ENCODE data around the gene INSRR. TPM values are rescaled to one million over a fixed set of nuclear protein-coding genes. Genes with fewer than 3 reads are reported as not detected.

The INSRR gene
- total RNA-seq, 4 donors from 2014 or later, result under 0.01 TPM; not detected in 3

DNA sequence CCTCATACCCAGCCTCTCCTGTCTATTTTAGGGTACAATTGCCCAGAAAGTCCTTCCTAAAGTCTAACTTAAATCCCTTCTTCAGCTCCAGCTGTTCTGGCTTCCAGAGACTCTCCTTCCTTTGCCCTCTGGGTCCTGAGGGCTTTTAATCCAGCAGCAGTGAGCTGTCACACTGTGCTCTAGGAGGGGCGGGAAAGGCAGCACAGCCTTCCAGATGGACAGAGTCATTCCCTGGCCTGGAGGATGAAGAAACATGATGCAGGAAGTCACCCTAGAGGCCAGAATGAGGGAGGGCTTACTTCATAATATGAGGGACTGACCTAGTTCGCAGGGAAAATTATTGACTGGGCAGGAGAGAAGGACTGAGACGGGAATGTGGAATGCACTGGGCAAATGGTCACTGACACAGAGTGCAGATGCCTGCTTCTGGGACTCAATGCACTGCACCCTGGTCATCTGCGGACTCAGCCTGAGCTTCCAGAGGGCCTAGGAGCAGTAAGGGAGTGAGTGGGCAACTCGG is 43.5 kb downstream of the INSRR start:
- H3K4me3 ChIP-seq, result peak overlapping the region in 1 of 2 donors; percentile 38
- WGBS, 2 donors (ENCODE audit: low coverage in 1 of 2), result 45 to 52% methylated on average over 2 of the region's 5 CpGs
- ATAC-seq, result peak; percentile 93
- TF ChIP-seq, protein P1, sequence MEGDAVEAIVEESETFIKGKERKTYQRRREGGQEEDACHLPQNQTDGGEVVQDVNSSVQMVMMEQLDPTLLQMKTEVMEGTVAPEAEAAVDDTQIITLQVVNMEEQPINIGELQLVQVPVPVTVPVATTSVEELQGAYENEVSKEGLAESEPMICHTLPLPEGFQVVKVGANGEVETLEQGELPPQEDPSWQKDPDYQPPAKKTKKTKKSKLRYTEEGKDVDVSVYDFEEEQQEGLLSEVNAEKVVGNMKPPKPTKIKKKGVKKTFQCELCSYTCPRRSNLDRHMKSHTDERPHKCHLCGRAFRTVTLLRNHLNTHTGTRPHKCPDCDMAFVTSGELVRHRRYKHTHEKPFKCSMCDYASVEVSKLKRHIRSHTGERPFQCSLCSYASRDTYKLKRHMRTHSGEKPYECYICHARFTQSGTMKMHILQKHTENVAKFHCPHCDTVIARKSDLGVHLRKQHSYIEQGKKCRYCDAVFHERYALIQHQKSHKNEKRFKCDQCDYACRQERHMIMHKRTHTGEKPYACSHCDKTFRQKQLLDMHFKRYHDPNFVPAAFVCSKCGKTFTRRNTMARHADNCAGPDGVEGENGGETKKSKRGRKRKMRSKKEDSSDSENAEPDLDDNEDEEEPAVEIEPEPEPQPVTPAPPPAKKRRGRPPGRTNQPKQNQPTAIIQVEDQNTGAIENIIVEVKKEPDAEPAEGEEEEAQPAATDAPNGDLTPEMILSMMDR (IDR thresholded peaks at IDR 0.05), result peak in 1 of 4 experiments; percentile 12
- TF ChIP-seq EP300 (IDR thresholded peaks at IDR 0.05) (no peak), POLR2A (IDR thresholded peaks at IDR 0.05) (peak; percentile 10 to 14), POLR2AphosphoS5 (IDR thresholded peaks at IDR 0.05) (peak; percentile 50)
- H3K27ac ChIP-seq, result peak overlapping the region in 3 of 4 donors; percentile 64 to 76 (median 75)
- peaks cover 18% of the 10 kb centered on the region for H3K27me3 ChIP-seq
- H3K4me1 ChIP-seq, result peaks cover 0 to 22% (median 18%) of the 10 kb centered on the region in 3 donors
- no peaks in the 10 kb centered on the region for H3K9me3 ChIP-seq
- H3K36me3 ChIP-seq, result no peaks in the 10 kb centered on the region

GRCh38 chr1:156814571-156815260 is 44.2 kb downstream of the INSRR start:
- Histone ChIP-seq H3K27ac (peak overlapping the region in 3 of 4 donors; percentile 64 to 76 (median 75)), H3K36me3 (no peaks in the 10 kb centered on the region), H3K4me3 (no peak overlapping the region), H3K9me3 (no peaks in the 10 kb centered on the region), H3K27me3 (peaks cover 18% of the 10 kb centered on the region), H3K4me1 (peaks cover 0 to 22% (median 18%) of the 10 kb centered on the region in 3 donors)
- WGBS, 2 donors (ENCODE audit: low coverage in 1 of 2), result 56 to 100% methylated on average over 1 to 2 of the region's 7 CpGs
- TF ChIP-seq POLR2A (IDR thresholded peaks at IDR 0.05) (no peak), EP300 (IDR thresholded peaks at IDR 0.05) (no peak), POLR2AphosphoS5 (IDR thresholded peaks at IDR 0.05) (no peak)
- TF ChIP-seq, protein P1 (IDR thresholded peaks at IDR 0.05), result no peak
- ATAC-seq, result no peak

- ATAC-seq, result peak; percentile 64
- peaks cover 18% of the 10 kb centered on the region for H3K27me3 ChIP-seq
- H3K9me3 ChIP-seq, result no peaks in the 10 kb centered on the region
- H3K36me3 ChIP-seq, result no peaks in the 10 kb centered on the region
- WGBS, 2 donors (ENCODE audit: low coverage in 1 of 2), result 40% methylated on average over 2 of the region's 60 CpGs; no CpG with 5 or more reads in 1 of the 2 donors
- peaks cover 0 to 22% (median 18%) of the 10 kb centered on the region in 3 donors for H3K4me1 ChIP-seq
- H3K27ac ChIP-seq, result peak overlapping the region in 2 of 4 donors; percentile 64 to 76
- peak overlapping the region; percentile 15 to 51 for H3K4me3 ChIP-seq
- TF ChIP-seq, protein P1 (IDR thresholded peaks at IDR 0.05), result peak in 3 of 4 experiments; percentile 55 to 77 (median 64)
- no peak for TF ChIP-seq EP300 (IDR thresholded peaks at IDR 0.05)
These were observed 45.0 kb downstream of the INSRR start for GRCh38 chr1:156813750-156814570.

GRCh38 chr1:156813298-156813697 is 45.6 kb downstream of the INSRR start:
- TF ChIP-seq, protein P1 (IDR thresholded peaks at IDR 0.05), result no peak
- TF ChIP-seq EP300 (IDR thresholded peaks at IDR 0.05) (no peak), POLR2A (IDR thresholded peaks at IDR 0.05) (no peak), POLR2AphosphoS5 (IDR thresholded peaks at IDR 0.05) (no peak)
- Histone ChIP-seq H3K27me3 (peaks cover 18% of the 10 kb centered on the region), H3K27ac (peak overlapping the region in 1 of 4 donors; percentile 76), H3K4me1 (peaks cover 0 to 22% (median 18%) of the 10 kb centered on the region in 3 donors), H3K4me3 (peak overlapping the region in 1 of 2 donors; percentile 51), H3K9me3 (no peaks in the 10 kb centered on the region), H3K36me3 (no peaks in the 10 kb centered on the region)
- ATAC-seq, result no peak
- WGBS, 2 donors (ENCODE audit: low coverage in 1 of 2), result 36 to 79% methylated on average over 7 to 10 of the region's 10 CpGs

Data from gastroesophageal sphincter (tissue), 4 donors.